Kidney (tissue), 14 donors: Measurements from ENCODE around the gene IQSEC2. TPM values are rescaled to one million over a fixed set of nuclear protein-coding genes. Genes with fewer than 3 reads are reported as not detected.

Experiments used
- DNase-seq, 5 donors: peaks; one replicate each; pipeline ENCODE4 v3.0.0-alpha.2; 2013 to 2020
- FAIRE-seq: peaks from 2 replicates; lab custom pipeline; 2012; peaks lifted over from hg19 to GRCh38; lab: Jason Lieb, UNC
- H3K27ac ChIP-seq, 2 donors: one replicate each; pipeline ENCODE4 v1.7.0; 2013; ENCODE audit warnings: low read depth in 2 of 2, low read length in 2 of 2, inconsistent platforms in 1 of 2
- H3K27me3 ChIP-seq: one replicate; pipeline ENCODE4 v1.7.1; 2013; ENCODE audit warnings: low read length, inconsistent platforms; ENCODE audit not compliant: control insufficient read depth, insufficient read depth
- H3K36me3 ChIP-seq, 3 donors: one replicate each; pipeline versions ENCODE4 v1.7.0 to v1.7.1; 2013; ENCODE audit warnings: low read length in 3 of 3, control low read depth in 1 of 3, inconsistent platforms in 1 of 3; ENCODE audit not compliant: insufficient read depth in 3 of 3, control insufficient read depth in 2 of 3
- H3K4me1 ChIP-seq, 3 donors: one replicate each; pipeline versions ENCODE4 v1.7.0 to v1.7.1; 2013; ENCODE audit warnings: low read length in 3 of 3, inconsistent platforms in 1 of 3, low read depth in 1 of 3; ENCODE audit not compliant: control insufficient read depth in 2 of 3, insufficient read depth in 2 of 3
- H3K4me3 ChIP-seq, 3 donors: one replicate each; pipeline versions ENCODE4 v1.7.0 to v1.8.1; 2013; ENCODE audit warnings: low read length in 3 of 3, control low read depth in 1 of 3, inconsistent platforms in 1 of 3
- H3K9ac ChIP-seq, 3 donors: one replicate each; pipeline versions ENCODE4 v1.7.0 to v1.7.1; 2013; ENCODE audit warnings: low read length in 3 of 3, control low read depth in 1 of 3, inconsistent platforms in 1 of 3
- H3K9me3 ChIP-seq, 3 donors: one replicate each; pipeline versions ENCODE4 v1.7.0 to v1.7.1; 2013; ENCODE audit warnings: low read length in 3 of 3, control low read depth in 1 of 3, inconsistent platforms in 1 of 3; ENCODE audit not compliant: control insufficient read depth in 2 of 3, insufficient read depth in 1 of 3
- intact Hi-C: fragments of 100-400 bp; cut with DNase I; formaldehyde crosslinking; loops from one replicate; pipeline ENCODE4 v1.11.1; 2022
- polyA plus RNA-seq: library from polyadenylated mRNA; stranded (reverse); fragments of 350-450 nt; fragmentation: Illumina TruSeq; extraction: RNeasy Lipid Tissue Mini Kit (QIAGEN cat#74804); gene quantifications from one replicate; pipeline ENCODE4 v1.2.3, GENCODE V29; 2014; ENCODE audit warnings: low read depth, low replicate concordance; ENCODE audit not compliant: insufficient read depth
- total RNA-seq: library from RNA; stranded (reverse); fragmentation: NEBNext Ultra II Directional; extraction: Animal tissue kit (Norgen Biotek cat#: 25700); gene quantifications from one replicate; pipeline ENCODE4 v1.2.1, GENCODE V29; 2021
- TF ChIP-seq, protein P1 (sequence below): IDR thresholded peaks from 3 replicates; pipeline ENCODE4 v1.5.1; 2012; ENCODE audit warnings: mild to moderate bottlenecking, moderate library complexity, borderline replicate concordance; ENCODE audit not compliant: insufficient read depth; ENCODE audit errors: extremely low read depth
- donor health status: control.
- donor health status: control.
- donor health status: control.
- donor health status: control.
- donor health status: control.
- donor health status: DM: yes; HTN: yes; CAD: no.
- donor health status: Normal renal cell carcinoma (clear cell type).

The IQSEC2 gene
- total and polyA plus RNA-seq, 2 donors from 2014 or later, result 20.9 to 56.2 TPM

DNA sequence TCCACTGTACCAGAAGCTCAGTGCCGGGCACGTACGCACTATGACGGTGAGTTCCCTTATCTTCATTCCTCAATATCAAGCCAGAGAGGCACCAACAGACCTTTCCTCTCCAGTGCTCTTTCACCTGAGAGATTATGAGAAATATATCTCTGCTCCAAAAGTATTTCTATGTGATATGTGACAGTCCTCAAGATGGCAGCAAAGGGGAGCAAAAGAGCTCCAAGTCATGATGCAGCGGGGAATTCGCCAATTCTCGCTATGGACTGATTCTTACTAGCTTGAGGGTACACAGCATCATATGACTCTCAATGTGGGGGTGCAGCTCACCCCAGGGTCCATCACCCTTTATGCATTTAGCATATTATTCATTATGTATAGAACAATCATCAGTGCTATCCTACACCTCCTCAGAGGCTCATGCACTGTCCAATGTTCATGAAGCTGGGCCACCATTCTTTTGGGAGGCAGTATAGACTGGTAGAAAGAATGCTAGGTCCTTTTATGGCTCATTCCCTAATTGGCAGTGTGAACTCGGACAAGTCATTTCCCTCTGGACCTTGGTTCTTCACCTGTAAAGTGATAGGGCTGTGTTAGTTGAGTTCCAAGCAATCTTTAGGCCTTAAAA, 12.8 kb upstream of the IQSEC2 start:
- Histone ChIP-seq H3K9ac (no peak overlapping the region), H3K36me3 (no peaks in the 10 kb centered on the region), H3K27ac (no peak overlapping the region), H3K27me3 (peaks cover 7% of the 10 kb centered on the region), H3K4me1 (no peaks in the 10 kb centered on the region), H3K4me3 (no peak overlapping the region), H3K9me3 (no peaks in the 10 kb centered on the region)
- no peak for FAIRE-seq
- intact Hi-C loops, result no loop called here
- peak in 1 of 5 donors; percentile 6 for DNase-seq
- TF ChIP-seq, protein P1, sequence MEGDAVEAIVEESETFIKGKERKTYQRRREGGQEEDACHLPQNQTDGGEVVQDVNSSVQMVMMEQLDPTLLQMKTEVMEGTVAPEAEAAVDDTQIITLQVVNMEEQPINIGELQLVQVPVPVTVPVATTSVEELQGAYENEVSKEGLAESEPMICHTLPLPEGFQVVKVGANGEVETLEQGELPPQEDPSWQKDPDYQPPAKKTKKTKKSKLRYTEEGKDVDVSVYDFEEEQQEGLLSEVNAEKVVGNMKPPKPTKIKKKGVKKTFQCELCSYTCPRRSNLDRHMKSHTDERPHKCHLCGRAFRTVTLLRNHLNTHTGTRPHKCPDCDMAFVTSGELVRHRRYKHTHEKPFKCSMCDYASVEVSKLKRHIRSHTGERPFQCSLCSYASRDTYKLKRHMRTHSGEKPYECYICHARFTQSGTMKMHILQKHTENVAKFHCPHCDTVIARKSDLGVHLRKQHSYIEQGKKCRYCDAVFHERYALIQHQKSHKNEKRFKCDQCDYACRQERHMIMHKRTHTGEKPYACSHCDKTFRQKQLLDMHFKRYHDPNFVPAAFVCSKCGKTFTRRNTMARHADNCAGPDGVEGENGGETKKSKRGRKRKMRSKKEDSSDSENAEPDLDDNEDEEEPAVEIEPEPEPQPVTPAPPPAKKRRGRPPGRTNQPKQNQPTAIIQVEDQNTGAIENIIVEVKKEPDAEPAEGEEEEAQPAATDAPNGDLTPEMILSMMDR, result no peak

DNA sequence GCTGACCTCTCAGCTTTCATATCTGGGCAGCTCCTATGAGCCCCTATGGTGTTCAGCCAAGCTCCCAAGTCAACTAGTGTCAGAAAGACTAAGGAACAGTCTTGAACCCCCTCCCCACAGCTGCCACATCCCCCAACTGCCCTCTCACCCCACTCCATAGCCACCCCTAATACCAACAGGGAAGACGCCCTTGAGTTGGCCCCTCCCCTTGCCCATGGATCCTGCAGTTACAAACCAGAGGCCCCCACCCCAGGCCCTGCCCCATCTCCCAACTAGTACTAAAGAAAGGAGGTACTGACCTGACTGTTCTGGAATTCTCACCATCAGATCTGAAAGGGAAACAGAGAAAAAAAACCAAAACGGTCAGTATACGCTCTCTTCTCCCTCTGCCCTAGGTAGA, 10.2 kb upstream of the IQSEC2 start:
- H3K9ac ChIP-seq, result no peak overlapping the region
- H3K36me3 ChIP-seq, result no peaks in the 10 kb centered on the region
- TF ChIP-seq, protein P1, result no peak
- no peak overlapping the region for H3K4me3 ChIP-seq
- no peaks in the 10 kb centered on the region for H3K9me3 ChIP-seq
- peaks cover 10% of the 10 kb centered on the region for H3K27me3 ChIP-seq
- DNase-seq, result peak in 1 of 5 donors; percentile 34
- intact Hi-C loops, result no loop called here
- no peak overlapping the region for H3K27ac ChIP-seq
- H3K4me1 ChIP-seq, result peaks cover 0 to 10% (median 6%) of the 10 kb centered on the region in 3 donors
- no peak for FAIRE-seq

DNA sequence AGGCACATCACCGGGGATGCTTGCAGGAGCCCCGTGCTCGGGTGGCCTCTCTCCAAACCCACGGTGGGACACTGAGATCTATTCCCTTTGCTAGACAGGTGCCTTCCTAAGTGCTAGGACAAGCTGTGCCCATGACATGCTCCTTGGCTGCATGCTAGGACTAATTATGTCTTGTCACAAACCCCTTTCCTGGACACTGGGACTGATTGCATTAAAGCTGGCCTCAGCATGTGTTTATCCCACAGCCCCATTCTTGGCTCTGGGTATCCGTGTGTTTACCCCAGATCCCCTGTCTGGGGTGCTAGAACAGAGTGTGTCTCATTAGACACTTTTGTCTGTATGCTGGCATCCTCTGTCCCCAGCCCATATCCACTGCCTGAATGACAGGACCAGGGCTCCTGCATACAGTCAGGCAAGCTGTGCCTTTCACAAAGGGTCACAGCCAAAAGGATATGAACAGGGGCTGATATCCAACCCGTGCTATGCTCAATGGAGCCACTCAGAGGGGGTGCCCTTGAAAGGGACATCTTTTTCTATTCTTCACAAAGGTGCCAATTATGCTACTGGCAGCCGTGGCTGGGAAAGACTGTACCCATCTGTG, 9.2 kb upstream of the IQSEC2 start:
- TF ChIP-seq, protein P1, result no peak
- intact Hi-C loops, result no loop called here
- Histone ChIP-seq H3K9me3 (no peaks in the 10 kb centered on the region), H3K9ac (no peak overlapping the region), H3K27ac (no peak overlapping the region), H3K27me3 (peaks cover 10% of the 10 kb centered on the region), H3K4me3 (no peak overlapping the region), H3K36me3 (no peaks in the 10 kb centered on the region), H3K4me1 (peaks cover 0 to 10% (median 6%) of the 10 kb centered on the region in 3 donors)
- FAIRE-seq, result no peak
- peak in 1 of 5 donors; percentile 21 for DNase-seq
